GM12874 (cell line): ENCODE results near the gene STC2.

ENCODE experiments used
- TF ChIP-seq, protein P1 (sequence below): IDR thresholded peaks from 2 replicates; pipeline ENCODE4 v1.5.1; 2011; ENCODE audit warnings: low read depth, mild to moderate bottlenecking, control low read depth, low read length, moderate library complexity; ENCODE audit not compliant: insufficient read depth

Gene STC2

DNA sequence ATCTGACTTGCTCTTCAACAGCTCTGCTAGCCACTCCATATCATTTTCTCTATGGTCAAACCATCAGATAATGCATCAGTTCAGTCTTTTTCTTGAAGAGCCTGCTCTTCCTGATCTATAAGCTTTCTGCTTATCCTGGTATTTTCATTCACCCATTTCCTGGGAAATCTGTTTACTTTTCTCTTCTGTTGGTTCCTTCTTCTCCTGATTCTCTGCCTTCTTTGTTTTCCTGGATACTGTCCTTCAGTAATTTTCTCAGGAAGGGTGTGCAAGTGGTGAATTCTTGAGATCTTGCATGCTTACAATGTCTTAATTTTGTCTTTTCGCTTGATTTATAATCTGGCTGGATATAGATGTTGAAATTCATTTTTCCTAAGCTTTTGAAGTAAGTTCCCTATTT, 53.4 kb downstream of the STC2 start:
- TF ChIP-seq, protein P1, sequence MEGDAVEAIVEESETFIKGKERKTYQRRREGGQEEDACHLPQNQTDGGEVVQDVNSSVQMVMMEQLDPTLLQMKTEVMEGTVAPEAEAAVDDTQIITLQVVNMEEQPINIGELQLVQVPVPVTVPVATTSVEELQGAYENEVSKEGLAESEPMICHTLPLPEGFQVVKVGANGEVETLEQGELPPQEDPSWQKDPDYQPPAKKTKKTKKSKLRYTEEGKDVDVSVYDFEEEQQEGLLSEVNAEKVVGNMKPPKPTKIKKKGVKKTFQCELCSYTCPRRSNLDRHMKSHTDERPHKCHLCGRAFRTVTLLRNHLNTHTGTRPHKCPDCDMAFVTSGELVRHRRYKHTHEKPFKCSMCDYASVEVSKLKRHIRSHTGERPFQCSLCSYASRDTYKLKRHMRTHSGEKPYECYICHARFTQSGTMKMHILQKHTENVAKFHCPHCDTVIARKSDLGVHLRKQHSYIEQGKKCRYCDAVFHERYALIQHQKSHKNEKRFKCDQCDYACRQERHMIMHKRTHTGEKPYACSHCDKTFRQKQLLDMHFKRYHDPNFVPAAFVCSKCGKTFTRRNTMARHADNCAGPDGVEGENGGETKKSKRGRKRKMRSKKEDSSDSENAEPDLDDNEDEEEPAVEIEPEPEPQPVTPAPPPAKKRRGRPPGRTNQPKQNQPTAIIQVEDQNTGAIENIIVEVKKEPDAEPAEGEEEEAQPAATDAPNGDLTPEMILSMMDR, result no peak

DNA sequence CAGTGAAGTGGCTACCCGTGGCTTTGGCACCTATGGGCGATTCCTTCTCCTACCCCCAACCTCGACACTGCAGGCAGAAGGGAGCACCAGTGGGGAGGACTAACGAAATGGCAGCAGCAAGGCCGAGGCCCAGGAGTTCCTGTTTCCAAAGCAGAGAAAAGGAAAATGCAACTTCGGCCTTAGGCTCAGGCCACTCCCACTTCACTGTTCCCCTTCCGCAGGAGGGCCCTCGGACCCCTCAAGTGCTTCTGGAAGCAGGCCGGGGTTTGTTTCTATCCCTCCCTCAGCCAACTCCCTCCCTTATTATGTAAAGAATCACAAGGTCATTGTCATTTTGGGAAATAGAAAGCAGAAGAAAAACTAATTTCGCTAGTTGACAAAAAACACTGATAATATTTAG, 56.8 kb downstream of the STC2 start:
- TF ChIP-seq, protein P1, result no peak

DNA sequence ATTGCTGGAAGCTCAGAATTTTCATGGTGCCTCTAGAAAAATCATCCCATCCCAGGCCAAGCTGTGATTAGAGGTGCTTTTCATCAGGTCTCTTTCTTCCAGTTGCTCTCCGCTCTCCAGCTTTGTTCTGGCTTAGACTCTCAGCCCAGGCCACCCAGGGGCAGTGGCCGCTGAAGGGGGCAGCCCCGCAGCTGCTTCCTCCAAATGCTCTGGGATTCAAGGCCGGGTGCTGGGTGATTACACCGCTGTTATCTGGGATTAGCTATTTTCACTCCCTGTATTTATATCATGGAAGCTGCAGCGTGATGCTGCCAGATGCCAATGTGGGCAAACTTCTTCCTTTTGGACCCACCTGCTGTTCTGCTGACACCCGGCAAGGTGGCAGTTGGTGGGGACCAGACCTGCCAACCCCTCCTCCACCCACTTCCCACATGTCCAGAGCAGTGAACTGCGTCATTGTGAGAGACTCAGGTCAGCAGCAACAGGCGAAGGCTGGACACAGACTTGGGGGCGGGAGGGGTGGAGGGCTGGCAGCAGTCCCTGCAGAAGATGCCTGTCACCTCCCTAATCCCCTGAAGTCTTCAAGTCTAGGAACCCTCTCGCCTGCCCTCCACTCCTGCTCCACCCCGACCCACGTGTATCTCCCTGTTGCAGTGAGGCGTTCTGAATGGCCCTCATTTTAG, 59.3 kb downstream of the STC2 start:
- TF ChIP-seq, protein P1, result no peak

DNA sequence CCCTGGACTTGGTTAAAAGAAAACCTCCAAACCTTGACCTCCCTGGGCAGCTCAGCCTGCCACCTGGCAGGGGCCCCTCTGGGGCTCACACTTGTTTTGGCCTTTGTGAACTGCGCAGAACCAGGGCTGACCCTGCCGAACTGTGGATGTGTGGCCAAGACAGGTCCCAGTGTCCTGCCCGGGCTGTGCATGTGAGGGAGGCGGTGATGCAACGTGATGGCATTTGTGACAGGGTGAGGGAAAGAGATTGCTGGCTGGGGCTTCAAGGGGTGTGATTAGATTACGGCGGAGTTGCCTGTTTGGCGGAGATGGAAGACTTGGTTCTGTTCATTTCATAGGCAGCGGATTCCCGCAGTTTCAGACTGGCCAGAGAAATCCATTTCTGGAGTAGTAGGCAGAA, 62.8 kb downstream of the STC2 start:
- TF ChIP-seq, protein P1, result no peak
